ENCODE measurements around the gene ID1. TPM values are rescaled to one million over a fixed set of nuclear protein-coding genes. Genes with fewer than 3 reads are reported as not detected.

ID1 gene
- total and polyA plus RNA-seq, 2 of the 13 experiments (the other 11 are each of a cell fraction or from before 2014, with no cell fraction given) = 320 to 419 TPM

- TF ChIP-seq HDAC1 (CRISPR knock-in tag; IDR thresholded peaks at IDR 0.05) = peak; percentile 98
- peak; percentile 91; the same call in 1 of the 2 replicates for TF ChIP-seq ZBED4 (CRISPR knock-in tag; IDR thresholded peaks at IDR 0.05; ENCODE audit: borderline replicate concordance)
- TF ChIP-seq ZNF7 (CRISPR knock-in tag; IDR thresholded peaks at IDR 0.05) = 0 out of 2 replicates have a peak, but pooled peaks have one; percentile 2
- TF ChIP-seq STAG1 (CRISPR knock-in tag; IDR thresholded peaks at IDR 0.05) = peak; percentile 55
- TF ChIP-seq HMGXB3 (CRISPR knock-in tag; IDR thresholded peaks at IDR 0.05; ENCODE audit: borderline replicate concordance) = no peak; the same call in 1 of the 2 replicates
- TF ChIP-seq ZNF850 (CRISPR knock-in tag; conservative IDR thresholded peaks at IDR 0.05) = no peak
- TF ChIP-seq ZNF547 (CRISPR knock-in tag; IDR thresholded peaks at IDR 0.05) = no peak
- TF ChIP-seq NR2C2 (CRISPR knock-in tag; IDR thresholded peaks at IDR 0.05; ENCODE audit: borderline replicate concordance) = peak; percentile 79
- TF ChIP-seq TERF1 (CRISPR knock-in tag; IDR thresholded peaks at IDR 0.05) = no peak
- TF ChIP-seq E2F5 (CRISPR knock-in tag; conservative IDR thresholded peaks at IDR 0.05) = peak; percentile 71
- peak; percentile 69; the same call in 1 of the 2 replicates for TF ChIP-seq EED (CRISPR knock-in tag; IDR thresholded peaks at IDR 0.05)
- TF ChIP-seq ZSCAN31 (CRISPR knock-in tag; IDR thresholded peaks at IDR 0.05; ENCODE audit: low read depth) = peak; percentile 96
- peak; percentile 98 for TF ChIP-seq PAXIP1 (CRISPR knock-in tag; conservative IDR thresholded peaks at IDR 0.05)
- peak; percentile 84 for TF ChIP-seq RFXANK (CRISPR knock-in tag; IDR thresholded peaks at IDR 0.05)
Observed at GRCh38 chr20:31603822-31604566, 1.1 kb upstream of the ID1 start (continued).

All from HepG2 (cell line).